ENCODE measurements around the gene PPP2R2D. TPM values are rescaled to one million over a fixed set of nuclear protein-coding genes. Genes with fewer than 3 reads are reported as not detected.

Gene PPP2R2D
- total RNA-seq, 1 experiment from 2014 or later: 23.5 TPM

GRCh38 chr10:131978366-131978765 lies 77.6 kb downstream of the PPP2R2D start:
- no peaks in the 10 kb centered on the region for H3K79me2 ChIP-seq (ENCODE audit: low read depth)
- intact Hi-C loops (cut with micrococcal nuclease; ENCODE audit: unreplicated experiment): no loop called here
- ChIA-PET POLR2A (ENCODE audit: unreplicated experiment) (no interaction called here), CTCF (no interaction called here)
- no peaks in the 10 kb centered on the region for H3K27me3 ChIP-seq (ENCODE audit: insufficient read depth, low read depth)
- H3K36me3 ChIP-seq (ENCODE audit: low read depth): no peaks in the 10 kb centered on the region
- no peak for TF ChIP-seq EZH2 (IDR thresholded peaks at IDR 0.05; ENCODE audit: low read depth)
- TF ChIP-seq CTCF (conservative IDR thresholded peaks at IDR 0.05): no peak
- H3K9me3 ChIP-seq (ENCODE audit: insufficient read depth, low read depth): no peaks in the 10 kb centered on the region
- no peaks in the 10 kb centered on the region for H3K4me1 ChIP-seq (replicated peaks; ENCODE audit: insufficient read depth)
- no peak overlapping the region for H3K4me2 ChIP-seq
- no peak overlapping the region for H3K27ac ChIP-seq
- H4K20me1 ChIP-seq (ENCODE audit: insufficient read depth): no peaks in the 10 kb centered on the region
- DNase-seq: no peak
- H3K9me2 ChIP-seq (ENCODE audit: insufficient read depth): no peaks in the 10 kb centered on the region
- H2AFZ ChIP-seq: no peak overlapping the region
- peaks cover 4% of the 10 kb centered on the region; the same call in 1 of the 2 replicates for H3F3A ChIP-seq (ENCODE audit: insufficient read depth, low read depth)
- H3K4me3 ChIP-seq: no peak overlapping the region
- BruUV-seq (replicated peaks): no TSS peak

- H4K20me1 ChIP-seq (ENCODE audit: insufficient read depth): no peaks in the 10 kb centered on the region
- H3K4me3 ChIP-seq: no peak overlapping the region
- DNase-seq: no peak
- H3K9me2 ChIP-seq (ENCODE audit: insufficient read depth): no peaks in the 10 kb centered on the region
- H3K4me2 ChIP-seq: no peak overlapping the region
- H3F3A ChIP-seq (ENCODE audit: insufficient read depth, low read depth): peaks cover 7% of the 10 kb centered on the region; the same call in 1 of the 2 replicates
- H3K27me3 ChIP-seq (ENCODE audit: insufficient read depth, low read depth): no peaks in the 10 kb centered on the region
- CTCF ChIA-PET: no interaction called here
- no peaks in the 10 kb centered on the region for H3K79me2 ChIP-seq (ENCODE audit: low read depth)
- intact Hi-C loops (cut with micrococcal nuclease; ENCODE audit: unreplicated experiment): no loop called here
- H3K27ac ChIP-seq: no peak overlapping the region
- POLR2A ChIA-PET (ENCODE audit: unreplicated experiment): no interaction called here
- no peaks in the 10 kb centered on the region for H3K9me3 ChIP-seq (ENCODE audit: insufficient read depth, low read depth)
- H3K4me1 ChIP-seq (replicated peaks; ENCODE audit: insufficient read depth): no peaks in the 10 kb centered on the region
- no peak overlapping the region for H2AFZ ChIP-seq
- BruUV-seq (replicated peaks): no TSS peak
- no peaks in the 10 kb centered on the region for H3K36me3 ChIP-seq (ENCODE audit: low read depth)
- TF ChIP-seq CTCF (conservative IDR thresholded peaks at IDR 0.05) (no peak), EZH2 (IDR thresholded peaks at IDR 0.05; ENCODE audit: low read depth) (no peak)
These were observed 78.0 kb downstream of the PPP2R2D start for GRCh38 chr10:131978851-131979250.

GRCh38 chr10:131979336-131979735 lies 78.5 kb downstream of the PPP2R2D start:
- TF ChIP-seq EZH2 (IDR thresholded peaks at IDR 0.05; ENCODE audit: low read depth) (no peak), CTCF (conservative IDR thresholded peaks at IDR 0.05) (no peak)
- H3K9me2 ChIP-seq (ENCODE audit: insufficient read depth): no peaks in the 10 kb centered on the region
- H3K27ac ChIP-seq: no peak overlapping the region
- no peaks in the 10 kb centered on the region for H3K27me3 ChIP-seq (ENCODE audit: insufficient read depth, low read depth)
- no peak overlapping the region for H3K4me3 ChIP-seq
- BruUV-seq (replicated peaks): no TSS peak
- ChIA-PET CTCF (no interaction called here), POLR2A (ENCODE audit: unreplicated experiment) (no interaction called here)
- H3K36me3 ChIP-seq (ENCODE audit: low read depth): no peaks in the 10 kb centered on the region
- no peaks in the 10 kb centered on the region for H3K4me1 ChIP-seq (replicated peaks; ENCODE audit: insufficient read depth)
- no peak overlapping the region for H2AFZ ChIP-seq
- DNase-seq: no peak
- H3K4me2 ChIP-seq: no peak overlapping the region
- intact Hi-C loops (cut with micrococcal nuclease; ENCODE audit: unreplicated experiment): no loop called here
- H3K9me3 ChIP-seq (ENCODE audit: insufficient read depth, low read depth): no peaks in the 10 kb centered on the region
- peaks cover 7% of the 10 kb centered on the region; the same call in 1 of the 2 replicates for H3F3A ChIP-seq (ENCODE audit: insufficient read depth, low read depth)
- no peaks in the 10 kb centered on the region for H4K20me1 ChIP-seq (ENCODE audit: insufficient read depth)
- H3K79me2 ChIP-seq (ENCODE audit: low read depth): no peaks in the 10 kb centered on the region

Measured in PC-9 (cell line).